Neural cell (in vitro differentiated cells): ENCODE data around the gene ENKD1. TPM values are rescaled to one million over a fixed set of nuclear protein-coding genes. Genes with fewer than 3 reads are reported as not detected.
A peak's percentile ranks its signal among the peaks of the same experiment; 100 is the strongest.

ENCODE experiments used
- H2AFZ ChIP-seq: fragments of 200-600, 300-800 bp; sonication (generic), shearing (Covaris generic); 2 replicates; pipeline ENCODE4 v1.6.0; 2014; ENCODE audit warnings: low read depth, mild to moderate bottlenecking, antibody characterized with exemption, low read length, moderate library complexity
- H3F3A ChIP-seq: fragments of 200-600 bp; shearing (Covaris generic); 2 replicates; pipeline ENCODE4 v1.6.1; 2016; ENCODE audit warnings: mild to moderate bottlenecking, moderate library complexity, mixed read lengths, antibody characterized with exemption, low read length; ENCODE audit not compliant: insufficient read depth, poor library complexity, severe bottlenecking
- H3K27ac ChIP-seq: fragments of 200-600, 300-800 bp; sonication (generic), shearing (Covaris generic); 2 replicates; pipeline ENCODE4 v1.5.1; 2014; ENCODE audit warnings: mild to moderate bottlenecking, low read length, moderate library complexity
- H3K27me3 ChIP-seq: fragments of 300-800, 200-600 bp; sonication (generic), shearing (Covaris generic); 2 replicates; pipeline ENCODE4 v1.6.0; 2014; ENCODE audit warnings: mild to moderate bottlenecking, low read depth, low read length, moderate library complexity; ENCODE audit not compliant: insufficient read depth
- H3K36me3 ChIP-seq: fragments of 300-800, 200-600 bp; sonication (generic), shearing (Covaris generic); 2 replicates; pipeline ENCODE4 v1.5.1; 2014; ENCODE audit warnings: mild to moderate bottlenecking, antibody characterized with exemption, low read length, moderate library complexity; ENCODE audit not compliant: insufficient read depth
- H3K4me2 ChIP-seq: fragments of 300-800, 200-600 bp; sonication (generic), shearing (Covaris generic); 2 replicates; pipeline ENCODE4 v1.6.0; 2014; ENCODE audit warnings: mild to moderate bottlenecking, low read length
- H3K4me3 ChIP-seq: fragments of 300-800, 200-600 bp; sonication (generic), shearing (Covaris generic); 2 replicates; pipeline ENCODE4 v1.5.1; 2014; ENCODE audit warnings: mild to moderate bottlenecking, low read length, moderate library complexity
- H3K79me2 ChIP-seq: fragments of 200-600 bp; shearing (Covaris generic); replicated peaks from 2 replicates; pipeline ENCODE4 v1.6.0; 2014; ENCODE audit warnings: mild to moderate bottlenecking, low read length, moderate library complexity; ENCODE audit not compliant: insufficient read depth
- H3K9ac ChIP-seq: fragments of 300-800, 200-600 bp; sonication (generic), shearing (Covaris generic); 2 replicates; pipeline ENCODE4 v1.6.1; 2016; ENCODE audit warnings: mild to moderate bottlenecking, low read length, mixed read lengths
- H3K9me2 ChIP-seq: fragments of 200-600 bp; shearing (Covaris generic); 2 replicates; pipeline ENCODE4 v1.6.1; 2016; ENCODE audit warnings: mild to moderate bottlenecking, low read length, mixed read lengths; ENCODE audit not compliant: insufficient read depth
- H3K9me3 ChIP-seq: fragments of 200-600, 300-800 bp; sonication (generic), shearing (Covaris generic); 2 replicates; pipeline ENCODE4 v1.6.1; 2016; ENCODE audit warnings: mild to moderate bottlenecking, mixed run types, low read length, moderate library complexity, mixed read lengths
- H4K20me1 ChIP-seq: fragments of 200-600 bp; shearing (Covaris generic); 2 replicates; pipeline ENCODE4 v1.6.1; 2016; ENCODE audit warnings: mild to moderate bottlenecking, mixed run types; ENCODE audit not compliant: insufficient read depth
- EP300 ChIP-seq: fragments of 450-650 bp; conservative IDR thresholded peaks from 2 replicates; pipeline ENCODE4 v1.6.1; 2014; ENCODE audit warnings: antibody characterized with exemption, mild to moderate bottlenecking, moderate library complexity; ENCODE audit not compliant: poor library complexity, severe bottlenecking
- EZH2 ChIP-seq: fragments of 200-600, 300-800 bp; shearing (Covaris generic), sonication (generic); IDR thresholded peaks from 2 replicates; pipeline ENCODE4 v1.6.1; 2014; ENCODE audit warnings: antibody characterized with exemption, low read length, borderline replicate concordance, mild to moderate bottlenecking; ENCODE audit not compliant: insufficient read depth, poor library complexity, severe bottlenecking
- MXI1 ChIP-seq: fragments of 450-650 bp; conservative IDR thresholded peaks from 2 replicates; pipeline ENCODE4 v1.6.1; 2014; ENCODE audit warnings: antibody characterized with exemption, mild to moderate bottlenecking; ENCODE audit not compliant: poor library complexity, severe bottlenecking
- POLR2AphosphoS5 ChIP-seq: IDR thresholded peaks from 2 replicates; pipeline ENCODE4 v1.6.1; 2012
- RAD21 ChIP-seq: fragments of 450-650 bp; conservative IDR thresholded peaks from 2 replicates; pipeline ENCODE4 v1.6.1; 2014; ENCODE audit warnings: antibody characterized with exemption, mild to moderate bottlenecking, moderate library complexity
- REST ChIP-seq: IDR thresholded peaks from 2 replicates; pipeline ENCODE4 v1.6.1; 2012; ENCODE audit warnings: borderline replicate concordance
- SMC3 ChIP-seq: fragments of 450-650 bp; conservative IDR thresholded peaks from 2 replicates; pipeline ENCODE4 v1.6.1; 2014; ENCODE audit warnings: antibody characterized with exemption, mild to moderate bottlenecking, moderate library complexity; ENCODE audit not compliant: poor library complexity
- TAF1 ChIP-seq: IDR thresholded peaks from 2 replicates; pipeline ENCODE4 v1.6.1; 2012; ENCODE audit warnings: low read depth
- polyA plus RNA-seq: library from polyadenylated mRNA; depleted of rRNA; stranded (reverse); fragments of >200 nt; gene quantifications from 2 replicates; pipeline ENCODE4 v1.2.3, GENCODE V29; 2014
- TF ChIP-seq, protein P1 (sequence below): fragments of 450-650 bp; IDR thresholded peaks from 2 replicates; pipeline ENCODE4 v1.5.1; 2014; ENCODE audit warnings: antibody characterized with exemption, mild to moderate bottlenecking, moderate library complexity; ENCODE audit not compliant: poor library complexity, severe bottlenecking

ENKD1 gene
- polyA plus RNA-seq, 1 donor from 2014 or later: 36.6 TPM

DNA sequence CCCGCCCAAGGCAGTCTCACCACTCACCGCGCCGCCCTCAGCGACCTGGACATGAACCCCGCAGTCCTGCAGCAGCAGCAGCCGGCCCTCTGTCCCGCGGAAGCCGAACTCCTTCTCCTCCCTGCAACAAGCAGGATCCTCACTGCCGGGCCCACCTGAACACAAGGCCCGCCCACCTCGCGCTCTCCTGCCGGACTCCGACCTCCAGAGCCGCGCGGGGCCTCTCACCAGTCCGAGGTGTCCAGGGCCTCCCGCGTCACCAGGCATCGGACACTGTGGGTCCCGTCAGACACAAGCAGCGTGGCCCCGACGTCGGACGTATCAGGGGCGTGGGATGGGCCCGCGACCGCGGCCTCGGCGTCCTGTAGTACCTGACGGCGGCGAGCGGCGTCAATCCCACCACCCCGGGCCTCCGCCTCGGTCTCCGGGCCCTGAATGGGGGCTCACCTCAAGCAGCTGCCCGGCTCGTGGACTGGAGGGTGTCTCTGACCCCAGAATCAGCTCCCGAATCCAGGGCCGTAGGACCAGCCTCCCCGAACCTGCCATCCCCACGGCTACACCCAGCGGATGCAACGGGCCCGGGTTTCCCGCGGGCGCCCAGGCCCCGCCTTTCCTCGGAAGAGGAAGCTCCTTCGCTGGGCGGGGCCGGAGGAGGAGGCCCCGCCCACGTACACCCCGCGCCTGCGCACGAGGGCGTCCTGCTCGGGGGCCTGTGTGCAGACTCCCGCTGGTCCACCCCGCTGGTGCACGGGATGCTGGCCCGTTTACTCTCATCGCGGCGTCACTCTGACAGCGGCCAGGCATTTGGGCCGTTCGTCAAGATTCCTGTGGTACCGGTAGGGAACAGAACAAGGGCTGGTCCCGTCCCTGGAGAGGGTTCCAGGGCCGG lies 6.6 kb downstream of the ENKD1 start, which contains the start of gene ACD:
Gene ACD (minus strand): TSS at position 586 of the 889 bp plus-strand sequence. CDS start 40 bp downstream, at position 546.
- TF ChIP-seq, protein P1, sequence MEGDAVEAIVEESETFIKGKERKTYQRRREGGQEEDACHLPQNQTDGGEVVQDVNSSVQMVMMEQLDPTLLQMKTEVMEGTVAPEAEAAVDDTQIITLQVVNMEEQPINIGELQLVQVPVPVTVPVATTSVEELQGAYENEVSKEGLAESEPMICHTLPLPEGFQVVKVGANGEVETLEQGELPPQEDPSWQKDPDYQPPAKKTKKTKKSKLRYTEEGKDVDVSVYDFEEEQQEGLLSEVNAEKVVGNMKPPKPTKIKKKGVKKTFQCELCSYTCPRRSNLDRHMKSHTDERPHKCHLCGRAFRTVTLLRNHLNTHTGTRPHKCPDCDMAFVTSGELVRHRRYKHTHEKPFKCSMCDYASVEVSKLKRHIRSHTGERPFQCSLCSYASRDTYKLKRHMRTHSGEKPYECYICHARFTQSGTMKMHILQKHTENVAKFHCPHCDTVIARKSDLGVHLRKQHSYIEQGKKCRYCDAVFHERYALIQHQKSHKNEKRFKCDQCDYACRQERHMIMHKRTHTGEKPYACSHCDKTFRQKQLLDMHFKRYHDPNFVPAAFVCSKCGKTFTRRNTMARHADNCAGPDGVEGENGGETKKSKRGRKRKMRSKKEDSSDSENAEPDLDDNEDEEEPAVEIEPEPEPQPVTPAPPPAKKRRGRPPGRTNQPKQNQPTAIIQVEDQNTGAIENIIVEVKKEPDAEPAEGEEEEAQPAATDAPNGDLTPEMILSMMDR: peak; percentile 18
- TF ChIP-seq SMC3 (peak; percentile 45), MXI1 (peak; percentile 65), POLR2AphosphoS5 (peak; percentile 96), TAF1 (peak; percentile 85), RAD21 (no peak), EZH2 (no peak), EP300 (no peak), REST (peak; percentile 90)
- Histone ChIP-seq H4K20me1 (no peaks in the 10 kb centered on the region), H3K27ac (peak within 1 kb of the TSS; percentile 100)

DNA sequence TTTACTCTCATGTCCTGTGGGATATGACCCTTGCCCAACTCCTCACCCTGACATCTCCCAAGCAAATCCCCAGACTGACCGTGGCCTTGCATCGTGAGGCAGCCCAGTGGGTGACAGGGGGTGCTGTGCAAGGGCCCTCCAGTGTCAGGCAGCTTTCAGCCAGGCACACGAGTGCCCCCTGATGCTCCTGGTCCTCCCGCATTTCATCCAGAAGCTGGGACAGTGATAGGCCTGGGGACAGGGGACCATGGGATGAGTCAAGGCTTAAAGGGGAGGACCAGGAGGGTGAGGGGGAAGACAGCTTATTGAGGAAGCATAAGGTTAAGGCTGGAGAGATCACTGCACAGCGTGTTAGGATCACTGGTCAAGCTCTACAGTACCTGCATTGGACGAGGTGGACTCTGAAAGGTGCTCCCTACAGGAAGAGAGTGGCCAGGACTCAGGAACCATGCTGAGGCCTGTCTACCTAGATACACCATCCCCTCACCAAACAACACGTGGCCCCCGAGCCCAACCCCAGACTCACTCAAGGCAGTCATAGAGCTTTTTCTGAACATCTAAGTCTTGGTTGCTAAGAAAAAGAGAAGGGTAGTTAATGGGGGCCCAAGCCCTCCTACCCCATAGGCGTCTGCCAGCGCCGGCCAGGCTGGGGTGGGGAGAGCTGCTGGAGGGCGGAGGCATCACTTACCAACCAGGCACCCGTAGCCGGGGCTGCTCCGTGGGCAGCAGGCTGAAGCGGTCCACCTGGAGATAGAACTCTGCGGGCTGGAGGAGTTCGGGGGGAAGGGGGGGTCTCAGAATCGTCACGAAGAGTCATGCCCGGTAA lies 7.5 kb downstream of the ENKD1 start:
- peak overlapping the region; percentile 100 for H3K4me3 ChIP-seq
- no peak for TF ChIP-seq RAD21
- no peak for TF ChIP-seq TAF1
- TF ChIP-seq, protein P1: no peak
- TF ChIP-seq MXI1: no peak
- no peak for TF ChIP-seq REST
- TF ChIP-seq EP300: no peak
- no peak for TF ChIP-seq POLR2AphosphoS5
- TF ChIP-seq EZH2: no peak
- no peak for TF ChIP-seq SMC3
- H3K27ac ChIP-seq: peak overlapping the region; percentile 100
- H4K20me1 ChIP-seq: no peaks in the 10 kb centered on the region
- H3K9me2 ChIP-seq: no peaks in the 10 kb centered on the region
- no peaks in the 10 kb centered on the region for H3F3A ChIP-seq
- H3K9me3 ChIP-seq: no peaks in the 10 kb centered on the region
- H3K36me3 ChIP-seq: no peaks in the 10 kb centered on the region
- H3K9ac ChIP-seq: peak overlapping the region; percentile 99
- peaks cover 15% of the 10 kb centered on the region for H3K79me2 ChIP-seq
- H3K27me3 ChIP-seq: peaks cover 5% of the 10 kb centered on the region
- no peak overlapping the region for H2AFZ ChIP-seq
- H3K4me2 ChIP-seq: peak overlapping the region; percentile 64

More for the DNA sequence above, 6.6 kb downstream of the ENKD1 start, which contains the start of gene ACD:
- Histone ChIP-seq H3K36me3 (no peaks in the 10 kb centered on the region), H3K4me3 (peak within 1 kb of the TSS; percentile 100), H3K27me3 (no peaks in the 10 kb centered on the region), H2AFZ (peak within 1 kb of the TSS; percentile 100), H3K79me2 (peaks cover 15% of the 10 kb centered on the region), H3K9me2 (no peaks in the 10 kb centered on the region), H3K9me3 (no peaks in the 10 kb centered on the region), H3K9ac (peak within 1 kb of the TSS; percentile 99), H3F3A (no peaks in the 10 kb centered on the region), H3K4me2 (peak within 1 kb of the TSS; percentile 80)
